RWPE1 (cell line): ENCODE measurements around the gene IL6R.
"Not testable (repeated sequence)": the region's sequence is repeated elsewhere in the genome, so short reads cannot be mapped to it uniquely, and the experiment has no call there.

Experiments
- CTCF ChIA-PET: fragments of 350-600 bp; sonication (Branson Sonifier 250); formaldehyde crosslinking; extraction: SDS; loops from one replicate; lab custom pipeline; 2021; lab: Yijun Ruan, JAX
- POLR2A ChIA-PET: fragments of 400-600 bp; formaldehyde crosslinking; extraction: SDS; loops from one replicate; lab custom pipeline; 2020; ENCODE audit warnings: antibody characterized with exemption; ENCODE audit not compliant: low non-redundant PET; lab: Yijun Ruan, JAX
- DNase-seq: peaks from one replicate; pipeline ENCODE4 v3.0.0; 2012; ENCODE audit warnings: low spot score
- H3K27ac ChIP-seq: fragments of 450-650 bp; 2 replicates; pipeline ENCODE4 v1.5.1; 2017
- CTCF ChIP-seq: fragments of 450-650 bp; conservative IDR thresholded peaks from 2 replicates; pipeline ENCODE4 v1.5.1; 2017; ENCODE audit warnings: low read depth, mild to moderate bottlenecking

The IL6R gene

GRCh38 chr1:154404984-154405746 lies at the start of gene IL6R:
TSS of gene IL6R (plus strand) at chr1:154405343. CDS start at chr1:154405630, 287 bp downstream.
- H3K27ac ChIP-seq, result peak within 1 kb of the TSS; percentile 93
- TF ChIP-seq CTCF, result peak; percentile 66
- CTCF ChIA-PET, result interaction anchor here (0.6 to 1.1 kb wide), 4 partner anchors 32 to 544 kb away, joined by 3 to 8 read pairs (median 4); no protein-coding TSS in a partner anchor
- DNase-seq, result peak; percentile 84
- POLR2A ChIA-PET, result no interaction called here

- DNase-seq, result no peak
- no peak for TF ChIP-seq CTCF
- POLR2A ChIA-PET, result no interaction called here
- CTCF ChIA-PET, result no interaction called here
- no peak overlapping the region for H3K27ac ChIP-seq
These were observed 46.6 kb upstream of the IL6R start for GRCh38 chr1:154358519-154358918.

- TF ChIP-seq CTCF, result no peak
- CTCF ChIA-PET, result interaction anchor here (0.6 kb wide), 1 partner anchor 20 kb away, joined by 3 read pairs; no protein-coding TSS in a partner anchor
- POLR2A ChIA-PET, result no interaction called here
- H3K27ac ChIP-seq, result no peak overlapping the region
- no peak for DNase-seq
These were observed 44.9 kb upstream of the IL6R start for GRCh38 chr1:154360288-154360687.

- POLR2A ChIA-PET, result not testable (repeated sequence)
- CTCF ChIA-PET, result interaction anchor here (0.6 kb wide), 1 partner anchor 26 kb away, joined by 3 read pairs; no protein-coding TSS in a partner anchor
These were observed 44.3 kb upstream of the IL6R start for GRCh38 chr1:154360881-154361280.

GRCh38 chr1:154361357-154361756 lies 43.8 kb upstream of the IL6R start:
- POLR2A ChIA-PET, result no interaction called here

More at GRCh38 chr1:154360881-154361280, 44.3 kb upstream of the IL6R start:
- H3K27ac ChIP-seq, DNase-seq: not testable (repeated sequence)

GRCh38 chr1:154371436-154371835 lies 33.7 kb upstream of the IL6R start:
- CTCF ChIA-PET, result no interaction called here
- POLR2A ChIA-PET, result no interaction called here
- H3K27ac ChIP-seq, result no peak overlapping the region

More at GRCh38 chr1:154361357-154361756, 43.8 kb upstream of the IL6R start:
- CTCF ChIA-PET, result interaction anchor here (0.6 kb wide), 1 partner anchor 26 kb away, joined by 3 read pairs; no protein-coding TSS in a partner anchor
- no peak for DNase-seq
- no peak for TF ChIP-seq CTCF
- H3K27ac ChIP-seq, result no peak overlapping the region

GRCh38 chr1:154373777-154374357 lies 31.3 kb upstream of the IL6R start:
- DNase-seq, CTCF ChIA-PET, H3K27ac ChIP-seq, POLR2A ChIA-PET: not testable (repeated sequence)

More at GRCh38 chr1:154371436-154371835, 33.7 kb upstream of the IL6R start:
- DNase-seq, result no peak
- TF ChIP-seq CTCF, result no peak
